Activated T-cell treated with anti-CD3 and anti-CD28 coated beads for 1 hour (primary cell): ENCODE measurements around the gene AIG1.

Experiments used
- DNase-seq: peaks from one replicate; pipeline ENCODE4 v3.0.0-alpha.2; 2020; ENCODE audit warnings: low read depth

Gene AIG1

GRCh38 chr6:143197377-143197776, 136.7 kb downstream of the AIG1 start:
- no peak for DNase-seq

- no peak for DNase-seq
Observed at GRCh38 chr6:143198312-143198711, 137.6 kb downstream of the AIG1 start.

GRCh38 chr6:143199291-143199690, 138.6 kb downstream of the AIG1 start:
- DNase-seq = no peak

GRCh38 chr6:143200167-143200770, 139.6 kb downstream of the AIG1 start:
- DNase-seq = no peak

GRCh38 chr6:143204045-143204444, 143.4 kb downstream of the AIG1 start:
- DNase-seq = no peak

GRCh38 chr6:143205131-143205535, 144.4 kb downstream of the AIG1 start:
- DNase-seq = no peak

- DNase-seq = no peak
Observed at GRCh38 chr6:143205585-143205984, 144.9 kb downstream of the AIG1 start.

GRCh38 chr6:143205991-143206390, 145.3 kb downstream of the AIG1 start:
- DNase-seq = no peak

- DNase-seq = no peak
Observed at GRCh38 chr6:143206550-143206949, 145.9 kb downstream of the AIG1 start.

- DNase-seq = no peak
Observed at GRCh38 chr6:143210420-143210819, 149.7 kb downstream of the AIG1 start.

- no peak for DNase-seq
Observed at GRCh38 chr6:143213859-143214376, 153.2 kb downstream of the AIG1 start.

- no peak for DNase-seq
Observed at GRCh38 chr6:143215363-143215762, 154.7 kb downstream of the AIG1 start.

- no peak for DNase-seq
Observed at GRCh38 chr6:143215771-143216170, 155.1 kb downstream of the AIG1 start.

- no peak for DNase-seq
Observed at GRCh38 chr6:143218233-143218632, 157.5 kb downstream of the AIG1 start.

GRCh38 chr6:143221698-143222097, 161.0 kb downstream of the AIG1 start:
- DNase-seq = no peak

GRCh38 chr6:143222310-143222709, 161.6 kb downstream of the AIG1 start:
- DNase-seq = no peak

GRCh38 chr6:143222801-143223231, 162.1 kb downstream of the AIG1 start:
- DNase-seq = no peak

GRCh38 chr6:143223895-143224294, 163.2 kb downstream of the AIG1 start:
- no peak for DNase-seq

- no peak for DNase-seq
Observed at GRCh38 chr6:143224516-143224915, 163.8 kb downstream of the AIG1 start.

GRCh38 chr6:143225929-143226328, 165.2 kb downstream of the AIG1 start:
- DNase-seq = no peak

- DNase-seq = no peak
Observed at GRCh38 chr6:143227675-143228074, 167.0 kb downstream of the AIG1 start.

GRCh38 chr6:143229400-143229799, 168.7 kb downstream of the AIG1 start:
- no peak for DNase-seq

GRCh38 chr6:143232849-143233248, 172.2 kb downstream of the AIG1 start:
- DNase-seq = no peak

GRCh38 chr6:143233554-143234285, 173.0 kb downstream of the AIG1 start:
- DNase-seq = no peak
